HG03342 (cell line): Measurements from ENCODE around the gene NEUROG3.
"Not testable (repeated sequence)": the region's sequence is repeated elsewhere in the genome, so short reads cannot be mapped to it uniquely, and the experiment has no call there.

Experiments
- ATAC-seq: cut with Tn5 transposase; IDR thresholded peaks from one replicate; pipeline ENCODE4 v1.9.1; 2021; ENCODE audit warnings: mild to moderate bottlenecking, moderate library complexity; ENCODE audit not compliant: unreplicated experiment

Gene NEUROG3

GRCh38 chr10:69572159-69573055 is 815 bp downstream of the NEUROG3 start:
- no peak for ATAC-seq

- ATAC-seq: no peak
Observed at GRCh38 chr10:69571618-69572158, 1.5 kb downstream of the NEUROG3 start.

- no peak for ATAC-seq
Observed at GRCh38 chr10:69570050-69570816, 3.0 kb downstream of the NEUROG3 start.

GRCh38 chr10:69569396-69569934 is 3.8 kb downstream of the NEUROG3 start:
- no peak for ATAC-seq

- no peak for ATAC-seq
Observed at GRCh38 chr10:69568472-69569395, 4.5 kb downstream of the NEUROG3 start.

- no peak for ATAC-seq
Observed at GRCh38 chr10:69567920-69568319, 5.3 kb downstream of the NEUROG3 start.

GRCh38 chr10:69562731-69563254 is 10.4 kb downstream of the NEUROG3 start:
- ATAC-seq: no peak

GRCh38 chr10:69559525-69559924 is 13.7 kb downstream of the NEUROG3 start:
- no peak for ATAC-seq

- ATAC-seq: no peak
Observed at GRCh38 chr10:69558559-69558958, 14.7 kb downstream of the NEUROG3 start.

GRCh38 chr10:69554611-69555010 is 18.6 kb downstream of the NEUROG3 start:
- ATAC-seq: no peak

GRCh38 chr10:69553328-69553727 is 19.9 kb downstream of the NEUROG3 start:
- ATAC-seq: no peak

- ATAC-seq: no peak
Observed at GRCh38 chr10:69552268-69552667, 21.0 kb downstream of the NEUROG3 start.

GRCh38 chr10:69549959-69550358 is 23.3 kb downstream of the NEUROG3 start:
- ATAC-seq: no peak

- no peak for ATAC-seq
Observed at GRCh38 chr10:69541463-69541862, 31.8 kb downstream of the NEUROG3 start.

- no peak for ATAC-seq
Observed at GRCh38 chr10:69538461-69538860, 34.8 kb downstream of the NEUROG3 start.

GRCh38 chr10:69537449-69537848 is 35.8 kb downstream of the NEUROG3 start:
- ATAC-seq: no peak

- ATAC-seq: not testable (repeated sequence)
Observed at GRCh38 chr10:69536521-69536920, 36.7 kb downstream of the NEUROG3 start.

- ATAC-seq: no peak
Observed at GRCh38 chr10:69533658-69534057, 39.6 kb downstream of the NEUROG3 start.

GRCh38 chr10:69527961-69528360 is 45.3 kb downstream of the NEUROG3 start:
- ATAC-seq: no peak
